LHCN-M2 (cell line): ENCODE results near the gene SERPINB2. TPM values are rescaled to one million over a fixed set of nuclear protein-coding genes. Genes with fewer than 3 reads are reported as not detected.
"Not testable (repeated sequence)": the region's sequence is repeated elsewhere in the genome, so short reads cannot be mapped to it uniquely, and the experiment has no call there.

Source experiments
- DNase-seq: peaks from one replicate; pipeline ENCODE4 v3.0.0-alpha.2; 2012; ENCODE audit warnings: low read depth
- total RNA-seq: library from RNA; depleted of rRNA; stranded (reverse); fragments of >200 nt; gene quantifications from 2 replicates; pipeline ENCODE4 v1.2.3, GENCODE V29; 2014; rRNA removed

The SERPINB2 gene
- total RNA-seq, 1 experiment from 2014 or later: 0.80 TPM

DNA sequence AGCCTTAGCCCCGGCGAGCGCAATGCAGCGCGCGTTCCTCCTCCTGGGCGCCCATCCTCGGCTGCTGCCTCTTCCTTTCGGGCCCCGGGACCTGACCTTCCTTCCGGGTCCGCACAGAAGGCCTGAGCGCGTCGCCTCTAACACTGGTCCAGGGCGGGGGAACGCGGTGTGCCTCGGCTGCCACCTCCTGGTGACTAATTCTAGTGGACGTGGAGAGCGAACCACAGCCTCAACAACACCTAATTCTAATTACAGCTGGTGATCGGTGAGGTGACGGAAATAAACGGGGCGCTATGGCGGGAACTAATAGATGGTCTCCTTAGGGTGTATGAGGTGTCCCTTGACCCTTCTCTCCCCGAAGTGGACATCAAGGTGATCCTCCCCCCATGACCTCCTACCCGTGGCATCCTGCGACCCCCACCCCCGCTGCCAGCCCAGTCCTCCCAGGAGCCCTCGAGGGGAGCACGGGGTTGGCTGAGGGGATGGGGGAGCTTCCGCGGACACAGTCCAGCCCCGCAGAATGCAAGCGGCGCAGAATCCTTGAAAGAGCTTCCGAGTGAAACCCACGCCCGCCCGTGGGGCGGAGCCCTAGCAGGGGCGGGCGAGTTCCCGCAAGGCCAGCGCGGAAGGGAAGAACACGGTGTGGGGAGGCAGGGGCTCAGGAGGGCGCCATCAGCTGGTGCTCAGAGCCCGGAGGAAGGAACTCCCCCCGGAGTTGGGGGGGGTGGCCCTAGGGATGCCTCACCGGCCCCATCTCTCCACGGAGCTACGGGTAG, 48.8 kb downstream of the SERPINB2 start:
- peak; percentile 74 for DNase-seq

DNA sequence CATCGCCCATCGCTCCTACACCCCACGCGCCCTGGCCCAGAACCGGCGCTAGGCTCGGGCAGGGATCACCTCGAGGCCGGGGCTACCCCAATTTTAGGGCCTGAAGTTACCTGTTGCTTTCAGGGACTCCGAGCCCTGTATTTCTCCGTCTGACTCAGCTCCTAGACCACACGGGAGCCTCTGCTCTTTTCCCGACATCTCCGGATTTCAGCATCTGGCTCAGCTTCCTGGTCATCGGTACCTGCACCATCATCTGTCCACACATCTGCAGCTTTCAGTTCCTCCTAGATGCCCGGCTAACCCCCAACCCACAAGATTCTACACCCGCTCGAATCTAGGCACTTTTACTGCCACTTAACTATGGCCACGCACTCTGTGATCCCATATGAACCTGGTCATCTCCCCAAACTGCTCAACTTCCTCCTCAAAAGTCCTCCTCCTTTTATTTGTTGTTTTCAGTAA, 49.5 kb downstream of the SERPINB2 start:
- DNase-seq: no peak

DNA sequence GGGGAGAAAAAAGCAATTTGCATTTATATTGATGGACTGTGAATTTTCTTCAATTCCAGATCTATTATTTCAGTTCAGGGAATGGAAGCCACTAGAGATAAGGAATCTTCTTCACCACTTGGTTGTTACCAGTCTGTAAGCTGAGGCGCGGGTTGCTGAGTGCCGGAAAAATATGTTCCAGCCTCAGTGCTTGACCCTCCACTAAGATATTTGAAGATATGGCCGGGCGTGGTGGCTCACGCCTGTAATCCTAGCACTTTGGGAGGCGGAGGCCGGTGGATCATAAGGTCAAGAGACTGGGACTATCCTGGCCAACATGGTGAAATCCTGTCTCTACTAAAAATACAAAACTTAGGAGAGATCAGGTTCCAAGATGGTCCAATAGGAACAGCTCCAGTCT, 52.5 kb downstream of the SERPINB2 start:
- DNase-seq: no peak

DNA sequence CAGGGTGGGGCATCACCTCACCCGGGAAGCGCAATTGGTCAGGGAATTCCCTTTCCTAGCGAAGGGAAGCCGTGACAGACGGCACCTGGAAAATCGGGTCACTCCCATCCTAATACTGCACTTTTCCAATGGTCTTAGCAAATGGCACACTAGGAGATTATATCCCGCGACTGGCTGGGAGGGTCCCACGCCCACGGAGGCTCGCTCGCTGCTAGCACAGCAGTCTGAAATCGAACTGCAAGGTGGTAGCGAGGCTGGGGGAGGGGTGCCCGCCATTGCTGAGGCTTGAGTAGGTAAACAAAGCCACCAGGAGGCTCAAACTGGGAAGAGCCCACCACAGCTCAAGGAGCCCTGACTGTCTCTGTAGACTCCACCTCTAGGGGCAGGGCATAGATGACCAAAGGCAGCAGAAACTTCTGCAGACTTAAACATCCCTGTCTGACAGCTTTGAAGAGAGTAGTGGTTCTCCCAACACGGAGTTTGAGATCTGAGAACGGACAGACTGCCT, 53.1 kb downstream of the SERPINB2 start:
- not testable (repeated sequence) for DNase-seq

DNA sequence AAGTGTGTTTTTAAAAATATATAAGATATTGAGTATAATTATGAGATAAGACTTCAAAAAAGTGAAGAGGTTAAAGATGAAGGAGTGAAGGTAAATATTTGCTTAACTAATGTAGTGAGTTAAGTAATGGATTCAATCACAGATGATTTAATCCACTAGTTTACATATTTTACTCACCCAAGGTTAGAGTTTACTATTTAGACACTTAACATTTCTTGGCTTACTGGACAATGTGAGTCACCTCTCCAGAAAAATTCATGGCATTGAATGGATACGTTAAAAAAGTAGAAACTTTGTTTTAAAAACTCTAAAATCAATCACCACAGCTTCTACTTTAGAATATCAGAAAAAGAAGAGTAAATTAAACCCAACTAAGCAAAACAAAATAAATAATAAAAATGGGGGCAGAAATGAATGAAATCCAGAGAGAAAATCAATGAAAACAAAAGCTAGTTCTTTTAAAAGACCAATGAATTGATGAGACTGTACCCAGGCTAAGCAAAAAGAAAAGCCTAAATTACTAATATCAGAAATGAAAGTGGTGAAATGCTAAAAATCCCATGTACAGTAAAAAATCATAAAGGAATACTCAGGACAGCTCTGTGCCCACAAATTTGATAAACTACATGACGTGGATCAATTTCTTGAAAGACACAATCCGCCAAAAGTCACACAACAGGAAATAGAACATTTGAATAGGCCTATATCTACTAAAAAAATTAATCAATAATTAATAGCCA, 59.7 kb downstream of the SERPINB2 start:
- DNase-seq: no peak

DNA sequence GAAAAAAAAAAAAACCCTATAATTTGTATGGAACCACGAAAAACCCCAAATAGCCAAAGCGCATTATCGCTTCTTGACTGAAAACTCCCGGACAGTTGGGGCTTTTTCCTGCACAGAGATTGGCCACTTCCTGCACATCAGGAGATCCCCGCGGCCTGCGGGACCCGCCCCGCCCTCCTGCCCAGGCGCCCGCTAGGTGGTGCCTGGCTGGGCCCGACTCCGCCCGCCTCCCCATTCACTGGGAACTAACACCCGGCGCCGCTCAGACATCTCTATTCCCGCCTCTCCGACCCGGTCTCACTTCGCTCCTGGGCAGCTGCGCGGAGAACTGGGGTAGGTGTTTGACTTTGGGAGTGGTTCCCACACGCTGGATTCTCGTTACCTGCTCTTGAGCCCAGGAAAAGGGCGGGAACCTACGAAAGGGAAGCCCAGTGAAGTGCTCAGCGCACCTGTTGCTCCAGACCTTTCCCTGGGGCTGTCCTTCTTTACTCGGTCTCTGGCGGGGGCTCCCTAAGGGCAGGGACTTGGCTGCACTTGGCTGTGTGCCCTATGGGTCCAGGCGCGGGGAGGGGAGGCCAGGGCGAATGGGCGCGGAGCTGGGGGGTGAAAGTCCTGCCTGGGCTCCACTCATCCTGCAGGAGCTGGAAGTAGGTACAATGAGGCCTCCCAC, 61.7 kb downstream of the SERPINB2 start, which contains the start of gene HMSD:
TSS of gene HMSD (plus strand) at position 234 of the 670 bp plus-strand sequence. CDS start 4,155 bp downstream, outside the sequence.
- peak; percentile 15 for DNase-seq

DNA sequence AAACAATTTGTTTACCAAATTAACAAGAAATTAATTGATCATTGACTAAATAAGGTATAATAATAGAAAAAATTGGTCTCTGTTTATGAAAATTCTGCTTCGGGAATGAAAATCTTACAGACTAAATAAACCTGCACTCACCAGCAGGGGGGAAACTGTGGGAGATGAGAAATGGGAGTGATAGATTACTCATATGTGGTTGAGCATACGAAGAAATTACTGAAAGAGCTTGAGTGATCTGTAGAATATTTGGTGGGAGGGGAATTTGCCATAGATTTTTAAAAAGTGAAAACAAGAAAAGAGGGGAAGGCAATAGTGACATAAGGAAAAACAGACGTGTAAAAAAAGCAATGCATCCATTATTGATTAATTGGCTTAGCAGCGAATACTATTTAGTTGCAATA, 63.8 kb downstream of the SERPINB2 start:
- DNase-seq: peak; percentile 42

Other genes with a start within 250 kb of the SERPINB2 start
- not detected in 2 replicates for gene SERPINB4, start 243.4 kb upstream of the SERPINB2 start, total RNA-seq
- not detected in 2 replicates for gene SERPINB3, start 225.8 kb upstream of the SERPINB2 start, total RNA-seq
- not detected in 2 replicates for gene SERPINB11, start 184.7 kb upstream of the SERPINB2 start, total RNA-seq
- 7.2 and 12.6 TPM in 2 replicates for gene SERPINB7, start 112.3 kb upstream of the SERPINB2 start, total RNA-seq
- gene SERPINB10, start 20.3 kb downstream of the SERPINB2 start, total RNA-seq: not detected in 2 replicates
- not detected in 2 replicates for gene HMSD, start 61.6 kb downstream of the SERPINB2 start, total RNA-seq
- gene SERPINB8, start 82.4 kb downstream of the SERPINB2 start, total RNA-seq: 17.8 and 21.5 TPM in 2 replicates